Heart left ventricle (tissue), 16 donors: ENCODE measurements around the gene ST6GALNAC5. TPM values are rescaled to one million over a fixed set of nuclear protein-coding genes. Genes with fewer than 3 reads are reported as not detected.

Source experiments
- ATAC-seq, 4 donors: fragments of 200-7000 bp; cut with Tn5 transposase; one replicate each; pipeline ENCODE4 v1.9.1; 2020 to 2022; ENCODE audit warnings: moderate library complexity in 4 of 4, mild to moderate bottlenecking in 3 of 4, moderate number of reproducible peaks in 1 of 4
- DNase-seq, 5 donors: peaks; one replicate each; pipeline ENCODE4 v3.0.0-alpha.2; 2020
- H3K27ac ChIP-seq, 12 donors: fragments of 200-600 bp; sonication (generic) in 4 of 12; one replicate each; pipeline versions ENCODE4 v1.5.0 to v1.8.0; 2016 to 2022; ENCODE audit warnings: mild to moderate bottlenecking in 2 of 12
- H3K27me3 ChIP-seq, 9 donors: fragments of 200-600 bp; sonication (generic) in 2 of 9; one replicate each; pipeline versions ENCODE4 v1.5.1 to v1.8.0; 2016 to 2022; ENCODE audit warnings: mild to moderate bottlenecking in 3 of 9
- H3K36me3 ChIP-seq, 9 donors: fragments of 200-600 bp; sonication (generic) in 2 of 9; one replicate each; pipeline versions ENCODE4 v1.5.0 to v1.8.0; 2018 to 2022; ENCODE audit warnings: mild to moderate bottlenecking in 2 of 9
- H3K4me1 ChIP-seq, 12 donors: fragments of 200-600 bp; sonication (generic) in 4 of 12; one replicate each; pipeline versions ENCODE4 v1.5.0 to v1.8.0; 2016 to 2022; ENCODE audit warnings: mild to moderate bottlenecking in 3 of 12
- H3K4me3 ChIP-seq, 12 donors: fragments of 200-600 bp; sonication (generic) in 4 of 12; one replicate each; pipeline versions ENCODE4 v1.5.0 to v1.8.0; 2017 to 2022; ENCODE audit warnings: mild to moderate bottlenecking in 9 of 12, moderate library complexity in 4 of 12
- H3K9me3 ChIP-seq, 12 donors: fragments of 200-600 bp; sonication (generic) in 4 of 12; one replicate each; pipeline versions ENCODE4 v1.5.0 to v1.8.0; 2016 to 2022; ENCODE audit warnings: mild to moderate bottlenecking in 1 of 12
- CTCF ChIP-seq, 12 donors: fragments of 200-600 bp; sonication (generic) in 4 of 12; IDR thresholded peaks; one replicate each; pipeline versions ENCODE4 v1.5.0 to v1.8.0; 2018 to 2022; ENCODE audit warnings: antibody characterized with exemption in 12 of 12, mild to moderate bottlenecking in 5 of 12
- POLR2A ChIP-seq, 2 donors: fragments of 450-650 bp; IDR thresholded peaks; one replicate each; pipeline ENCODE4 v1.6.1; 2017; ENCODE audit warnings: antibody characterized with exemption in 2 of 2, mild to moderate bottlenecking in 2 of 2, moderate library complexity in 2 of 2
- WGBS, 4 donors: extraction: QIAGEN DNeasy Blood & Tissue Kit in 2 of 4; methylation state at CpG; one replicate each; pipeline versions ENCODE4 v1.1.5 to v1.1.7; 2013 to 2018; 5-methylcytosine and 5-hydroxymethylcytosine counted together
- intact Hi-C, 10 donors: fragments of 100-400 bp; cut with DNase I; formaldehyde crosslinking; loops; one replicate each; pipeline versions ENCODE4 v1.11.1 to v1.14.2; 2022
- polyA plus RNA-seq, 2 donors: library from polyadenylated mRNA; stranded (reverse); fragments of 200-250 nt; gene quantifications; one replicate each; pipeline ENCODE4 v1.2.3, GENCODE V29; 2013
- total RNA-seq, 9 donors: library from RNA; depleted of rRNA in 2 of 9; stranded (reverse); fragments of >200 nt in 2 of 9; fragmentation: NEBNext Ultra II Directional in 3 of 9; extraction: Animal tissue kit (Norgen Biotek cat#: 25700) in 3 of 9; gene quantifications; one replicate each; pipeline versions ENCODE4 v1.1.0 to v1.2.4, GENCODE V29; 2016 to 2023
- donor health status: ischemic (EF 13 %, LVEDD 7.1; RV severe dilation, severe dysfunction).
- donor health status: healthy with polysubstance abuse.
- donor health status: DM: no; HTN: yes; CAD: no.
- donor health status: DM: no; HTN: no; CAD: no.
- donor health status: ischemic (EF 25% LVEDD 6.9; RV normal size, moderate dysfunction).
- donor health status: ischemic (EF 25% LVEDD 5.7; RV mildly dilated, moderate dysfunction).
- donor health status: healthy.
- donor health status: DM: yes; HTN: yes; CAD: no.
- donor health status: ischemic (EF 35%, LVEDD 5.7; RV mildly dilated, moderate dysfunction).
- donor health status: nonischemic (EF 11% LVEDD 7.7; RV severe dilation, severe dysfunction).
- donor health status: DM: yes; HTN: yes; CAD: no.
- donor health status: PGD.
- donor health status: ischemic (EF 29% LVEDD 5.4; RV normal size, mild dysfunction).
- donor health status: nonischemic (EF 23%, LVEDD 6.1; RV moderate dilation, normal function).

ST6GALNAC5 gene
- total and polyA plus RNA-seq, 11 donors: 0.14 to 0.83 (median 0.45) TPM; not detected in 2

DNA sequence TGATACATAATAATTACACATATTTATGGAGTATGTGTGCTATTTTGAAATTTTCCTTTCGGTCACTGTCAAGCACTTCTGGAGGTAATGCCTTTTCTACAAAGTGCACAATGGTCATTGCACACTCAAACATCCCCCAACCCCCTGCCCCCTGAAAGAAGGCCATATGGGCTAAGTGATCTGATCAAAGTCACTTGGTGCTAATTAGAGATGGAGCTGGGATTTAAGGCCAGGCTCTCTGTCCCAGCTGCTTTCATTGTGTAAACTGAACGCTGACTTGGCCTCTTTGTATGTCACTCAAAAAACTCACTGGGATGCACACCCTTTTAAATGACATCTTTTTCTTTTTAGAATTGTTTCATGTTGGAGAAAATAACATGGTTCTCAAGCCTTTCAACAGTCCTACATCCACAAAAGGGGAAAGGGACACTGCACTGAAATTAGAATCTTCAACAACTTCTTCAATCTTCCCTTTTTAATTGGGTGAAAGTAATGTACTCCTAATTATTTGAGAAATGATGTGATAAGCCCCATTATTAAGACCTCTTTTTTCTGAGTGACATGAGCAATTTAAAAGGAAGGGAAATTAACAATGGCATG is 149.2 kb downstream of the ST6GALNAC5 start:
- Histone ChIP-seq H3K4me1 (no peaks in the 10 kb centered on the region), H3K36me3 (no peaks in the 10 kb centered on the region), H3K27me3 (peaks cover 0 to 9% (median 0%) of the 10 kb centered on the region in 9 donors), H3K27ac (no peak overlapping the region), H3K9me3 (no peaks in the 10 kb centered on the region), H3K4me3 (no peak overlapping the region)
- intact Hi-C loops: no loop called here
- no peak for ATAC-seq
- TF ChIP-seq CTCF (IDR thresholded peaks at IDR 0.05): no peak
- TF ChIP-seq POLR2A (IDR thresholded peaks at IDR 0.05): no peak
- WGBS, 4 donors: 65 to 86% (median 74%) methylated on average over 2 of the region's 2 CpGs
- no peak for DNase-seq

DNA sequence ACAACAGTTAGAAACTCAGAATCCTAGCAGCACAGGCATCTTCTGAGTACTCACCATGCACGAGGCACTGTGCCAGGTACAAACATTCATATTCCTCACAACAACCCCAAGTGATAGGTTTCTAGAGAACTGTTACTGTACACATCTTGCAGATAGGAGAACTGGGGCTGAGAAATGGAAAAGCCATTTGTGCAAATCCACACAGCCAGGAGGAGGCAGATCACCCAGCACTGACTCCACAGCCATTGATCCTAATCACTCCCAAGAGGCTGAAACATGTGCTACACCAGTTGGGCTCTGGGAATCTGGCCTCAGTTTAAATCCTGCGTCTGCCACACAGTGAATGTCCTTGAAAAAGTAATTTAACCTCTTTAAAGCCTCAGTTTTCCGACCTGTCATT is 151.0 kb downstream of the ST6GALNAC5 start:
- Histone ChIP-seq H3K27ac (no peak overlapping the region), H3K27me3 (peaks cover 0 to 9% (median 0%) of the 10 kb centered on the region in 9 donors), H3K4me1 (no peaks in the 10 kb centered on the region), H3K9me3 (no peaks in the 10 kb centered on the region), H3K36me3 (no peaks in the 10 kb centered on the region), H3K4me3 (no peak overlapping the region)
- ATAC-seq (no peak), DNase-seq (no peak)
- 34 to 51% (median 36%) methylated on average over 3 of the region's 3 CpGs for WGBS, 4 donors
- intact Hi-C loops: no loop called here
- TF ChIP-seq CTCF (IDR thresholded peaks at IDR 0.05) (no peak), POLR2A (IDR thresholded peaks at IDR 0.05) (no peak)

GRCh38 chr1:77018761-77019160 is 151.5 kb downstream of the ST6GALNAC5 start:
- DNase-seq: no peak
- Histone ChIP-seq H3K36me3 (no peaks in the 10 kb centered on the region), H3K4me1 (no peaks in the 10 kb centered on the region), H3K9me3 (no peaks in the 10 kb centered on the region), H3K27ac (no peak overlapping the region), H3K27me3 (peaks cover 0 to 9% (median 0%) of the 10 kb centered on the region in 9 donors), H3K4me3 (no peak overlapping the region)
- intact Hi-C loops: no loop called here
- ATAC-seq: no peak
- TF ChIP-seq POLR2A (IDR thresholded peaks at IDR 0.05) (no peak), CTCF (IDR thresholded peaks at IDR 0.05) (no peak)
- WGBS, 4 donors: 52 to 77% (median 69%) methylated on average over 1 of the region's 1 CpG

DNA sequence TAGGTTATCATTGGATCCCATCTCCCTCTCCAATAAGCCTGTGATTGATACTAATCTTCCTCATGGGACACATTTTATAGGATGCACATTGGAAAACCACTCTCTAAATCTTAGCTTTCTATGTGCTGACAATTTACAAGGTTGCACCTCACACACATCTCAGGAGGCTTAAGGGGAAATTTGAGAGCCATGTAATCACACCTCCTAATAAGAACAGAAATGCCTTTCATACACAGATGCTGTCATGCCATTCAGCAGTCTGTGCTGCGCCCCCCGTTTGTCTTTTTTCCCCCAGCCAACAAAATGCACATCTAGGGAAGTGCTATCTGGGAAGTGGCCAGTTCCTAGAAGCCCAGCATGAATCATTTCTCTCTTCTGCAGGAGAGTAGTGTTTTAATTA is 154.5 kb downstream of the ST6GALNAC5 start:
- WGBS, 4 donors: 54 to 69% (median 58%) methylated on average over 2 of the region's 2 CpGs
- Histone ChIP-seq H3K9me3 (no peaks in the 10 kb centered on the region), H3K27me3 (peaks cover 0 to 9% (median 0%) of the 10 kb centered on the region in 9 donors), H3K36me3 (no peaks in the 10 kb centered on the region), H3K4me3 (no peak overlapping the region), H3K27ac (no peak overlapping the region), H3K4me1 (no peaks in the 10 kb centered on the region)
- TF ChIP-seq POLR2A (IDR thresholded peaks at IDR 0.05) (no peak), CTCF (IDR thresholded peaks at IDR 0.05) (no peak)
- ATAC-seq (no peak), DNase-seq (no peak)
- intact Hi-C loops: loop anchor here in 1 of 10 donors (10.0 kb wide), 1 partner anchor 57 kb away; no protein-coding TSS in a partner anchor
